ENCODE data around the gene ABCC1.

ABCC1 gene

DNA sequence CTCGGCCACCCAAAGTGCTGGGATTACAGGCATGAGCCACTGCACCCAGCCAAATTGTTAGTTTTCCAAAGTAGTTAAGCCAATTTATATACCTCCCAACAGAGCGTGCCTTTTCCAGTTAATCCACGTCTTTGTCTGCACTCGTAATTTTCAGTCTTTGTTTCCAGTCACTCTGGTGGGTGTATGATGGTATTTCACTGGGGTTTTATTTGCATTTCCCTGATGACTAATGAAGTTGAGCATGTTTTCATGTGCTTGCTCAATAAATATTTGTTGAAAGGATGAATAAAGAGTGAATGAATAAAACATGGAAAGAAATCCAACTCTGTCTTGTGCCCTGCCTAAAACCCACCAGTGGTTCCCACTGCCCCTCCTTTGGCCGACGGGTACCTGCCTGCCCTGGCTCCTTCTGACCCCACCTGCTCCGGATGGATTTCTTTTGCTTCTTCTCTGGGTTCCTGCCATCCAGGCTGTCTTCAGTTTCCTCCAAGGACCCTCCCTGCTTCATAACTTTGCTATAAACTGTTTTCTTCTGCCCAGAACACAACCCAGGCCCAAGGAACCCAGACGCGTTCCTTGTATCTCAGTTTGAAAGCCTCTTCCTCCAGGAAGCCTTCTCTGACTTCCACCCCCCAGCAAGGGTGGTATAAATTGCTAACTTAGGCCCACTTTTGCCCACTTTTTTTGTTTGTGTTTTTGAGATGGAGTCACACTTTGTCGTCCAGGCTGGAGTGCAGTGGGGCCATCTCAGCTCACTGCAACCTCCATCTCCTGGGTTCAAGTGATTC is 3.0 kb upstream of the ABCC1 start:
- TF ChIP-seq, protein P1, sequence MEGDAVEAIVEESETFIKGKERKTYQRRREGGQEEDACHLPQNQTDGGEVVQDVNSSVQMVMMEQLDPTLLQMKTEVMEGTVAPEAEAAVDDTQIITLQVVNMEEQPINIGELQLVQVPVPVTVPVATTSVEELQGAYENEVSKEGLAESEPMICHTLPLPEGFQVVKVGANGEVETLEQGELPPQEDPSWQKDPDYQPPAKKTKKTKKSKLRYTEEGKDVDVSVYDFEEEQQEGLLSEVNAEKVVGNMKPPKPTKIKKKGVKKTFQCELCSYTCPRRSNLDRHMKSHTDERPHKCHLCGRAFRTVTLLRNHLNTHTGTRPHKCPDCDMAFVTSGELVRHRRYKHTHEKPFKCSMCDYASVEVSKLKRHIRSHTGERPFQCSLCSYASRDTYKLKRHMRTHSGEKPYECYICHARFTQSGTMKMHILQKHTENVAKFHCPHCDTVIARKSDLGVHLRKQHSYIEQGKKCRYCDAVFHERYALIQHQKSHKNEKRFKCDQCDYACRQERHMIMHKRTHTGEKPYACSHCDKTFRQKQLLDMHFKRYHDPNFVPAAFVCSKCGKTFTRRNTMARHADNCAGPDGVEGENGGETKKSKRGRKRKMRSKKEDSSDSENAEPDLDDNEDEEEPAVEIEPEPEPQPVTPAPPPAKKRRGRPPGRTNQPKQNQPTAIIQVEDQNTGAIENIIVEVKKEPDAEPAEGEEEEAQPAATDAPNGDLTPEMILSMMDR (conservative IDR thresholded peaks at IDR 0.05; ENCODE audit: low read depth) = no peak
- ChIA-PET CTCF (interaction anchor here (0.7 to 0.9 kb wide), 4 partner anchors 19 to 72 kb away, joined by 3 to 4 read pairs (median 4); no protein-coding TSS in a partner anchor), POLR2A (ENCODE audit: low non-redundant PET) (no interaction called here)
- peak; percentile 77 for DNase-seq (ENCODE audit: low spot score)
- peak overlapping the region; percentile 89 for H3K27ac ChIP-seq

DNA sequence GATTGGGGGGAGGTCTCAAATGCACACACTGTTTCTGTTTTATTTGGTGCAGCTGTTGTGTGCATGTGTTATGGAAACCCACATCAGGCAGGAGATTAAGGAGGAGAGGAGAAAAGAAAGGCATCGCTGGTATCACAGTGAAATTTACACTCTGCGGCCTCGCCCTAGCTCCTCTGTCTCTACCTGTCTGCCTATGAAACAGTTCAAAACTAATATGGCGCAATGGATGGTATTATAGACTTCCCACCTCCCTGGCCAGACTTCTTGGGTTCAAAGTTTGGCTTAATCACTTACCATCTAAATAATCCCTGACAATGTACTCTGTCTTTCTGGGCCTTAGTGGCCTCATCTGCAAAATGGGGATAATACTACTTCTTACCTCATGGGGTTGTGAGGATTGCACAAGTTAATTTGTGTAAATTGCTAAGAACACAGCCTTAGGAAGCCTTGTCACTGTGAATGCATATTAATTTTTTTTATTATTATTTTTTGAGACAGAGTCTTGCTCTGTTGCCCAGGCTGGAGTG is 1.4 kb upstream of the ABCC1 start:
- TF ChIP-seq, protein P1 (conservative IDR thresholded peaks at IDR 0.05; ENCODE audit: low read depth) = no peak

DNA sequence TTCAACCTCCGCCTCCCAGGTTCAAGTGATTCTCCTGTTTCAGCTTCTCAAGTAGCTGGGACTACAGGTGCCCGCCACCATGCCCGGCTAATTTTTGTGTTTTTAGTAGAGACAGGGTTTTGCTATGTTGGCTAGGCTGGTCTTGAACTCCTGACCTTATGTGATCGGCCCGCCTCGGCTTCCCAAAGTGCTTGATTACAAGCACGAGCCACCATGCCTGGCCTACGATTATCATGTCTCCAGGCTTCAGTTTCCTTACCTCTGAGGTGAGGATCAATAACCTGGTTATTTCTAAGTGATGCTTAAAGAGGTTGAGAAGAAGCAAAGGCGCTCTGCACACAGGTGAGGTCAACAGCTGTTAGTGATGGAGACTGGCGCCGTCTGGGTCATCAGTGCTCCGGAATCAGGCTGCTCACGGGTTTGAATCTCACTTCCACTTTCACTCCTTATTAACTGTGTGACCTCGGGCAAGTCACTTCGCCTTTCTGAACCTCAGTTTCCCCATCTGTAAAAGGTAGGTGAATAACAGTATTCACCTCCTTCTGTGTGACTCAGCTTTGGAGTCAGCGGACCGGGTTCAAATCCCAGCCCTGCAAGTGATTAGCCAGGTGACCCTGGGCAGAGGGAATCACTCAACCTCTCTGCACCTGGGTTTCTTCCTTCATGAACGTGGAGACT is 745 bp upstream of the ABCC1 start:
- H3K27ac ChIP-seq = peak overlapping the region; percentile 89
- CTCF ChIA-PET = no interaction called here
- DNase-seq (ENCODE audit: low spot score) = no peak
- POLR2A ChIA-PET (ENCODE audit: low non-redundant PET) = no interaction called here
- TF ChIP-seq, protein P1 (conservative IDR thresholded peaks at IDR 0.05; ENCODE audit: low read depth) = no peak

More for the DNA sequence above, 1.4 kb upstream of the ABCC1 start:
- ChIA-PET POLR2A (ENCODE audit: low non-redundant PET) (no interaction called here), CTCF (no interaction called here)
- H3K27ac ChIP-seq = peak overlapping the region; percentile 89
- no peak for DNase-seq (ENCODE audit: low spot score)

DNA sequence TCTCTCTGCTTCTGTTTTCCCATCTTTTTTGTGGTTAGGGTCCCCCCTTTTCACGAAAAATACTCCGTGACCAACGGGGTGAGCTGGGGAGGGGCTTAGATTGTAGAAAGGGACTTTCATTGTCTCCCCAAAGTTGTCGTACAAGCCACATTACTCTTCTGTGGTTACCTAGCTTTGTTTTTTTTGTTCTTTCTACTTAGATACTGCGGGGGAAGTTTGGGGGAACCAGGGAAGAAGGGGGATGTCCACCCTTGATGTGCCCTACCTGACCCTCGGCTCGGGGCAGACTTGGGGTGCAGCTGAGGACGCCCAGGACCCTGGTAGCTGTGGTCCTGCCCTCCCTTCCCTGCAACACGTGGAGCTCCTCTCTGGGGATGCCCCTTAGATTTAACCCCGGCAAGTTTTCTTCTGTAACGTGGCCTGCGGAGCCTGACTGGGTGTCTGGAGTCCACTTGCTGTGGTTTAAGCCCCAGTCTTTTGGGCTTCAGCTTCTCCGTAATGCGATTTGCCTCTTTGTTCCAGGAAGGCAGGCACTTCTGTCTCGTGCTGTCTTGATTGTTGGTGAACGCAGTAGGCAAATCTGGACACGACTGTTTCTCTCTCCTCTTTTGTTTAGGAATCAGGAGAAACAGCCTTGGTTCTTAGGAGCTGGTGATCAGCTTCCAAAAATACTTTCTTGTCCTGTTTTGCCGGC is 892 bp downstream of the ABCC1 start:
- H3K27ac ChIP-seq = peak overlapping the region; percentile 89
- ChIA-PET POLR2A (ENCODE audit: low non-redundant PET) (interaction anchor here (0.5 to 0.8 kb wide), 2 partner anchors 64 to 69 kb away, joined by 3 read pairs; no protein-coding TSS in a partner anchor), CTCF (interaction anchor here (0.6 to 0.7 kb wide), 3 partner anchors 74 to 173 kb away, joined by 4 to 7 read pairs (median 5); no protein-coding TSS in a partner anchor)
- TF ChIP-seq, protein P1 (conservative IDR thresholded peaks at IDR 0.05; ENCODE audit: low read depth) = no peak
- peak; percentile 61 for DNase-seq (ENCODE audit: low spot score)

DNA sequence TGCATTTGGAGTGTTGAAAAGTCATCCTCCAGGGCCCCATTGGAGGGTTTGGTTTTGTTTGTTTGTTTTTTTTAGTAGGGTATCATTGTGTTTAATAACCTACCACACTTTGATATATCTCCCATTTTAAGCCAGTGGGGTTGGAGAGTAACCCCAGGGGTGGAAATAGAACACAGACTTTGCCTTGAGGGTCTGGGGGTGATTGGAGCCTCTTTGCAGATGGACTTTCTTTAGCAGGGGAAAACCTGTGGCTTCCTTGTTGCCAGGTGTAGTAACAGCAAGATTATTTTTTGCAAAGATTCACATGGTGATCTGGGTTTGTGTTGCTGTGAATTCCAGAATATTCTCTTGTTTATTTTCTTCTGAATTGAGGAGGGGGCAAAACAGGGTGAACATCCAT is 1.5 kb downstream of the ABCC1 start:
- CTCF ChIA-PET = interaction anchor here (0.7 kb wide), 1 partner anchor 173 kb away, joined by 4 read pairs; no protein-coding TSS in a partner anchor
- peak overlapping the region; percentile 89 for H3K27ac ChIP-seq
- POLR2A ChIA-PET (ENCODE audit: low non-redundant PET) = no interaction called here

More for the DNA sequence above, 1.5 kb downstream of the ABCC1 start:
- DNase-seq (ENCODE audit: low spot score) = peak; percentile 13
- TF ChIP-seq, protein P1 (conservative IDR thresholded peaks at IDR 0.05; ENCODE audit: low read depth) = no peak
